D341Med (cell line): Measurements from ENCODE around the gene ABCA13.

Experiments
- DNase-seq: peaks from one replicate; pipeline ENCODE4 v3.0.0; 2012; ENCODE audit warnings: low spot score

The ABCA13 gene

DNA sequence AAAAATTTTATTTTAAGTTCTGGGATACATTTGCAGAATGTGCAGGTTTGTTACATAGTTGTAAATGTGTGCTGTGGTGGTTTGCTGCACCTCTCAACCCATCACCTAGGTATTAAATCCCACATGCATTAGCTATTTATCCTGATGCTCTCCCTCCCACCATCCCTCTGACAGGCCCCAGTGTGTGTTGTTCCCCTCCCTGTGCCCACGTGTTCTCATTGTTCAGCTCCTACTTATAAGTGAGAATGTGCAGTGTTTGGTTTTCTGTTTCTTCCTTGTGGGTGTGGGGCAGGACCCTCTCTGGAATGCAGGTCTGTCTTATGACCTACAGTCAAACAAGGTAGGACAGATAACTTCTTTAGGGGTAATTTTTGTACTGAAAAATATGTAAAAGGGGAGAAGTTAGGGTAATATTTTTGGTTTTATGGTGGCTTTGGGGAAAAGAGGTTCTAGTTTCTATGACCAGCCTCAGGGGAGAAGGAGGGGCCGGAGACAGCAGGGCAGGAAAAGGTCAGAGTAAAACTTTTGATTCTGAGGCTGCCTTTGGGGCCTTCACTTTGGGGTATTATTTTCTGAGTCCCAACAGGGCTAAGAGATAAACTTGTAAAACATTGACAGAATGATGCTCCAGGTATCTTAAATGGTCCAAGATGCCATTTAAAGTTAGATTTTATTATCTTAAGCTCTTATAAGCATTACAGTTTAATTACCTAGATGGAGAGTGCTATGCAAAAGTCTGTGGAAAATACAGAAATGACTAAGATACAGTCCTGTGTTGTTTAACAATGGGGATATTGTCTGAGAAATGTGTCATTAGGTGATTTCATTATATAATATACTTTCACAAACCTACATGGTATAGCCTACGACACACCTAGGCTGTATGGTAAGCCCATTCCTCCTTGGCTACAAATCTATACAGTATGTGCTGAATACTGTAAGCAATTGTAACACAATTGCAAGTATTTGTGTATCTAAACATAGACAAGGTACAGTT, 354.8 kb downstream of the ABCA13 start:
- no peak for DNase-seq

DNA sequence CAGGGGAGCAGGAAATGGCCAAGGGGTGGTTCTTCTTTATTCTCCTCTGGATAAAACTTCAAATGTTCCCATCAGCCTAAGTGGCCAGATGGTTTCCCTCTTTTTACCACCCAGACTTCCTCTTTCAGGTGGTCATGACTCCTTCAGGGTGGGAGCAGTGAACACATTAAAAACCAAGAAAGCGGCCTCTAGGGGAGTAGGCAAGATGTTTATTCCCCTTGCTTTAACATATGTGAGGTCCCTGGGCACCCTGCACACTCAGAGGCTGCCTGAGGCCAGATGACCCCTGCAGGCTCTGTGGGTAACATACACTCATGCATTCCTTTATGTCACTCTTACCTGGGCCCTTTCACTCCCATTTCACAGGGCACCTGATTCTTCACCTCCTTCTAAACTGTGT, 357.4 kb downstream of the ABCA13 start:
- DNase-seq, result no peak

DNA sequence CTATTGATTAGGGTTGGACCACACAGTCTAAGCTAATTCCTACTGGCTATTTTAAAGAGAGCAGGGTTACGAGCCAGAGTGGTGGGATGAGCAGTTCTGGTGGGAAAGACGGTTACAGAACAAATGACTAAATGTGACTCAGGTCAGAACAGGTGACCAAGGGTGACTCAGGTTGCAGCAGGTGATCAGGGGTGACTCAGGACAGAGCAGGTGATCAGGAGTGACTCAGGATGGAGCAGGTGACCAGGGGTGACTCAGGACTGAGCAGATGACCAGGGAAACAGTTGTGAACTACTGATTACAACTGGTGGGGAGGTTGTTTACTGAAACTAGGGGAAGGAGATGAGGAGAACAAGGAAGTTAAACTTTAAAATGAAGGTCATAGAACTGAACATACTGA, 366.3 kb downstream of the ABCA13 start:
- no peak for DNase-seq

DNA sequence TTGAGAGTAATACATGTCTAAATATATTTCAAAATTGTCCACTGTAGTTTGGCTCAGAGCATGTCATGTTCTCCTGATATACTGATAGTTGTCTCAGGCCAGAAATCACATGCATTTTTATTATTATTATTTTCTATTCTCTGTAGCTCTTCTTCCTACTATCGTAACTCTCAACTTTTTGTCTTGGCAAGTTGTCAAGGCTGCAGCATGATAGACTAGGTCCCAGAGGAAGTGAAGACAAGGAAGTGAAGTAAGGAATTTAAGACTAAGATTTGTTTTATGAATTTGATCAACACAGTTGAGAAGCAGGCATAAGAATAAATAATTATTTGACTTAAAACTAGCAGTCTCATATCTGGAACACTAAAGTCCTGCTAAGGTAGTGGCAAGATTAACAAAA, 369.5 kb downstream of the ABCA13 start:
- no peak for DNase-seq

DNA sequence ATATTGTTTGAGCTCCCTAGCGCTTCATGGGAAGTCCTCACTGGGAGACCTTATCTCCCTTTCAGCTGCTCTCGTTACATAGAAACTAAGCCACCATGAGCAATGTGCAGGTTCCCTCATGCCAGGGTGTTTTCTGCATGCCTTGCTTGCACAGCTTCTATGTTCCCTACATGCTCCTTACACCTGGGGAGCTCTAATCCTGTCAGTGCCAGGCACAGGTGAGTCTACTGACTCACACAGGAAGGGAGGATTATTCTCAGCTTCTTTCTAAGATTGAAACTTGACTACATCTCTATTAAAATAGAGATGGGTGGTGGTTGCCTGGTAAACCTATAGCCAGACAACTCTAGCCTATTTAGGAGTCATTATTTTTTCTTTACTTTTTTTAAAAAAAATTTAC, 377.4 kb downstream of the ABCA13 start:
- no peak for DNase-seq

GRCh38 chr7:48551652-48552051, 380.4 kb downstream of the ABCA13 start:
- no peak for DNase-seq

DNA sequence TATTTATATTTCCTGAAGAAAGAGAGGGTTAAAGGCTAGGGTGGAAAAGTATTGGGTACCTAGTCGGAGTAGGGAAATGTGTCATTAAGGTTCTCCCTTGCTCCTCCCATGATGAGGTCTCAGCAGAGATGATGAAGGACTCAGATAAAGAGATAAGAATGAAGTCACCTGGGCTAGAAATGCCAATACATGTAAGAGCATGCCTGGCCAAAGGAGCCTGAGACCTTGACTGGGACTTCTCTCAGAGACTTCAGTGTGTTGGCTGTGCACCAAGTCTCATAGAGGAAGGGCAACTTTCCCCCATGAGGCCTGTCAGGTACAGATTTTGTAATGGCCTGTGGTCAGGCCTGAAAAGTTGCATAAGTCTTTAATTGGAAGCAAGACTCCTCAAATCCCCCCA, 392.1 kb downstream of the ABCA13 start:
- DNase-seq, result no peak

GRCh38 chr7:48575516-48575915, 404.3 kb downstream of the ABCA13 start:
- no peak for DNase-seq

GRCh38 chr7:48587475-48587874, 416.2 kb downstream of the ABCA13 start:
- no peak for DNase-seq

DNA sequence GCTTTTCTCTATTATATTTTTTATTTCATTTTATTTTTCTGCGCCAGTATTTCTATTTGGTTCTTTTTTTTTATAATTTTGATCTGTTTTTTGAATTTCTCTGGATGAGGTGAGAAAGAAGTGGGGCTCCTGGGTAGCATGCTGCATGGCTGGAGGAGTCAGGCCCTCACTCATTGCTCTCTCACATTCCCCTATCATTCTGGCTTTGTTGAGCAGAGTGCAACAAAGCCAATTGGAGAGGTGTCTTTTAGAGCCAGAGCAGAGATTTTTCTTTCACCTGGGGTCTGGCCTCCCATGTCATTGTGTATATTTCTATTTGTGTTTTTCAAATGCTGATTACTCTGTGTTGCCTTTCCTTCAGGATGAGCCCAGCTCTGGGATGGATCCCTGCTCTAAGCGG, 423.1 kb downstream of the ABCA13 start:
- DNase-seq, result no peak

- no peak for DNase-seq
Measured at GRCh38 chr7:48595756-48596155, 424.5 kb downstream of the ABCA13 start.

- no peak for DNase-seq
Measured at GRCh38 chr7:48610705-48611104, 439.4 kb downstream of the ABCA13 start.

DNA sequence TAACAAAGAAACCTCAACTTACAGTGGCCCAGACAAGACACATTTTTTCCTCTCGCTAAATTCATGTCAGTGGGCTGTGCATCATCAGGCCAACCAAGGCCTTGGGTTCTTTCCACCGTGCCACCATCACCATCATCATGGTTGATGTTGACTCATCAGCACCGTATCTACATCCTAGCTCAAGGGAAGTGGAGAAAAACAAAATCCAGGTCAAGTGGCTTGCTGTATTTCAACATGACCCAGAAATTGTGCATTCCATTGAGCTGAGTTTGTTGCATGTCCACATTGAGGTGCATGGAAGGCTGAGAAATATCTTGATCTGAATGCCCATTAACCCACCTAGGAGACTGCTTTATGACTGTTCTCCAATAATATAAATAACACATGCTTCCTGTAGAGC, 440.7 kb downstream of the ABCA13 start:
- no peak for DNase-seq

GRCh38 chr7:48617508-48617907, 446.2 kb downstream of the ABCA13 start:
- DNase-seq, result no peak

GRCh38 chr7:48617993-48618392, 446.7 kb downstream of the ABCA13 start:
- peak; percentile 47 for DNase-seq

GRCh38 chr7:48621076-48621475, 449.8 kb downstream of the ABCA13 start:
- no peak for DNase-seq

- DNase-seq, result no peak
Measured at GRCh38 chr7:48627164-48627563, 455.9 kb downstream of the ABCA13 start.

DNA sequence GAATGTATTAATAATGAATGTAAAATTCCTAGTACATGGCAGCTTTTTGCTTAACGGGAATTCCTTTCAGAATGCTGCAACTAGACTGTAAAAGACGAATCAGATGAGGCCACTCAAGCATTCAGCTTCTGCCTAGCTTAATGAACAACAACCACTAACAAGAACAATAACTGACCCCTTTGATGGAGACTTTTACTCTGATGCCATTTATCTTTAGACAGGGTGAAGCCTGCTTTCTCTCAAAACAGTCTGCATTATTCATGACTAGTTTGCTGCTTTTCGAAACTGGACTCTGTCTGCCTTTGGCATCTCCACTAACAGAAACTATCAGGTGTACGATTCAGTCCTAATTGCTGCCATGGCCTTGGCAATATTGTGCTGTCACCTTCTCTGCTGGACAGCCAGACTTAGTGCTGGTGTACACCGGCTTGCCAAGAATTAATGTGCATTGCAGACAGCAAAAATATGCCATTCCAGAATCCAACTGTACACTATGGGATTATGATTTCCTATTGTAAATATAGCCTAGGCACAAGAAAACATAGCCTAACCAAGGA, 457.6 kb downstream of the ABCA13 start:
- no peak for DNase-seq

DNA sequence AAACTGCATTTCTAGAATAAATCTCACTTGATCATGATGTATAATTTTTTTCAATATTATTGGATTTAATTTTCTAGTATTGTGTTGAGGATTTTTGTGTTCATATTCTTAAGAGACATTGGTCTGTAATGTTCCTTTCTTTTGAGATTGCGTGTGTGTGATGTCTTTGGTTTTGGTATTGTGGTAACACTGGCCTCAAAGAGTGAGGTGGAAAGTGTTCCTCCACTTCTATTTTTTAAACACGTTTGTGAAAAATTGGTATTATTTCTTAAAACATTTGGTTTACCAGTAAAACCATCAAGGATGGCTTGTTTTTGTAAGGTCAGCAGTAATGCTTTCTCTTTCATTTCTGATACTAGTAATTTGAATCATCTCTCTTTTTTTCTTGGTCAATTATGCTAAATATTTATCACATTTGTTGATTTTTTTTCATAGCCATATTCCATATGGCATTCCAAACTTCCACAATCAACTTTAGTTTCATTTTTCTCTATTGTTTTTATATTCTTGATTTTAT, 462.9 kb downstream of the ABCA13 start:
- DNase-seq, result no peak

DNA sequence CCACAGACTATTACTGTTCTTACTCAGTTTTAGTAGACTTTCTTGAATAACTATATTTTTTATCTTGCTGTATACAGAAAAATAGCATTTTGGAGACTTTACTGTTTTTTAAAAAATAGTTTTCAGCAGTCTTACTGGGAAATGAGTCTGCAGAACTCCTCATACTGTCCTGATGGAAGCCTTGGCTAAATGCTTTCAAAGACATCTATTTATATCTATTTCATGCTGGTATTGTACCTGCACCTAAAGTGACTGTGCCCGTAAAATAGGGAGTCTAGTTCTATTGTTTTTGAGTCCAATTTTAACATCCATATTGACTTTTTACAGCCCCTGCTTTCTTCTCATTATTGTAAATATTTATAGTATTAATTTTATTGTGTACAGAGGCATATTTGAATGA, 464.5 kb downstream of the ABCA13 start:
- DNase-seq, result no peak

GRCh38 chr7:48636391-48637015, 465.2 kb downstream of the ABCA13 start:
- no peak for DNase-seq

GRCh38 chr7:48637382-48637781, 466.1 kb downstream of the ABCA13 start:
- no peak for DNase-seq

- DNase-seq, result no peak
Measured at GRCh38 chr7:48638041-48638440, 466.8 kb downstream of the ABCA13 start.
